Skeletal muscle satellite cell (primary cell): Measurements from ENCODE around the gene AQP3.

ENCODE experiments used
- H3K27me3 ChIP-seq: 2 replicates; pipeline ENCODE4 v1.7.0; 2013; ENCODE audit warnings: low read length; ENCODE audit not compliant: control insufficient read depth, insufficient read depth
- H3K36me3 ChIP-seq: 2 replicates; pipeline ENCODE4 v1.7.0; 2013; ENCODE audit warnings: mild to moderate bottlenecking, control low read depth, low read length; ENCODE audit not compliant: insufficient read depth
- H3K4me1 ChIP-seq: 2 replicates; pipeline ENCODE4 v1.7.0; 2013; ENCODE audit warnings: low read length; ENCODE audit not compliant: control insufficient read depth, insufficient read depth
- H3K4me2 ChIP-seq: 2 replicates; pipeline ENCODE4 v1.7.0; 2013; ENCODE audit warnings: mild to moderate bottlenecking, low read length
- H3K4me3 ChIP-seq: 2 replicates; pipeline ENCODE4 v1.7.0; 2013; ENCODE audit warnings: low read length
- H3K9ac ChIP-seq: 2 replicates; pipeline ENCODE4 v1.7.0; 2013; ENCODE audit warnings: mild to moderate bottlenecking, low read depth, low read length, moderate library complexity
- H3K9me3 ChIP-seq: replicated peaks from 2 replicates; pipeline ENCODE4 v1.7.0; 2013; ENCODE audit warnings: mild to moderate bottlenecking, control low read depth, low read length

AQP3 gene

GRCh38 chr9:33471361-33471760, 24.0 kb upstream of the AQP3 start:
- no peaks in the 10 kb centered on the region for H3K9me3 ChIP-seq
- peaks cover 49% of the 10 kb centered on the region for H3K36me3 ChIP-seq
- no peaks in the 10 kb centered on the region for H3K27me3 ChIP-seq
- peaks cover 16% of the 10 kb centered on the region for H3K4me1 ChIP-seq
- H3K4me3 ChIP-seq, result no peak overlapping the region
- H3K4me2 ChIP-seq, result peak overlapping the region; percentile 98
- H3K9ac ChIP-seq, result no peak overlapping the region

DNA sequence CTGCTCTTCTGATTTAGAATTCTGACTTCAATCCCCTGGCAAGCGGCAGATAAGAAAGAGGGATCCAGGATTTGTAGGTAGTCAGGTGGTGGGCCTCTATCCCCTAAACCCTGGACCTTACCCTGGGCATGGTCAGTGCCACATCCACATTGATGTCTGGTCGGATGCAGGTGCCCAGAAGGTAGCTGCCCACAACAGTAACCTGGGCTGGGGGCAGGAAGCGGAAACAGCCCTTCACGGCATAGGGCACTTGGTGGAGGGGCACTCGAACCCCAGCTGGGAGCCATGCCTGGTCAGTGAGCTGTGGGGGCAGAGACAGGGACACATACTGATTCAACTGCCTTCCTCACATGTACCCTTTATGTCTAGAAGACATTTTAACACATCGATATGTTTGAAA, 22.5 kb upstream of the AQP3 start:
- H3K9me3 ChIP-seq, result no peaks in the 10 kb centered on the region
- H3K4me1 ChIP-seq, result peaks cover 16% of the 10 kb centered on the region
- H3K4me2 ChIP-seq, result no peak overlapping the region
- H3K27me3 ChIP-seq, result no peaks in the 10 kb centered on the region
- H3K9ac ChIP-seq, result no peak overlapping the region
- no peak overlapping the region for H3K4me3 ChIP-seq
- peaks cover 63% of the 10 kb centered on the region for H3K36me3 ChIP-seq

DNA sequence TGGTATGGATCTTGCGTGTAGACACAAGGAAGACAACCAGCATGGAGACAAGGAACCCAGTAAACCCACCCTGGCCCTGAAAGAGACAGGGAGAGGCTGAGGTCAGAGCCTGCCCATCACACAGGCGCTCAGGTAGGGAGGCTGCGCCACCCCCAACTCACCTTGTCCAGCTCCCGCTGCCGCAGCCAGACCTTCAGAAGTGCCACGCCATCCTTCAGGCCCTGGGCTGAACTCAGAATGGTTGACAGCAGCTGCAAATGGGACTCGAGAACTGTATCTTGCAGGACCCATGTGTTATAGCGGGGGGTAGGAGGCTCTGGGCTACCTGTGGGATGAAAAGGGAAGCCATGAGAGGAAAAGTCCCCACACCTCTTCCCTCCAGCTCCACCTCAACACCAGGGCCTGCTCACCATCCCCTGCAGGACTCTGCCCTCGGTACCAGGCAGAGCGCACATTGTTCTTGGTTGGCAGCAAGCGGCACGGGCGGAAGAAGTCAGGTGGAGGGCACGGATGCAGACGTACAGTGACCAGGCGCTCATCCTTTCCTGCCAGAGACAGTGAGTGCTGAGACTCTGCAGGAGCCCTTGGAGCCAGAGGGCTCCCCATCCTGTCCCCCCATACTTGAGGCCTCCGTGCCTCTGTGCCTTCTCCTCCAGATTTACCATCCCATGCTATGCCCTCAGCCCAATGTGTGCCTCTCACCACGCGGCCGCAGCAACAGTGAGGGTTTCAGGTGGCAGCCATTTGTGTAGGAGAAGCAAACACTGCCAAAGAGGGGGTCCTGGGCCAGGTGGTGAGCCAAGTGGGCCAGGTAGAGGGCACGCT, 21.6 kb upstream of the AQP3 start:
- H3K36me3 ChIP-seq, result peaks cover 72% of the 10 kb centered on the region
- no peaks in the 10 kb centered on the region for H3K9me3 ChIP-seq
- H3K4me1 ChIP-seq, result peaks cover 16% of the 10 kb centered on the region
- H3K9ac ChIP-seq, result no peak overlapping the region
- no peaks in the 10 kb centered on the region for H3K27me3 ChIP-seq
- H3K4me2 ChIP-seq, result no peak overlapping the region
- H3K4me3 ChIP-seq, result no peak overlapping the region

GRCh38 chr9:33468215-33468730, 20.9 kb upstream of the AQP3 start:
- no peak overlapping the region for H3K4me2 ChIP-seq
- H3K4me1 ChIP-seq, result peaks cover 16% of the 10 kb centered on the region

GRCh38 chr9:33467526-33467925, 20.1 kb upstream of the AQP3 start:
- H3K4me1 ChIP-seq, result peaks cover 12% of the 10 kb centered on the region
- no peak overlapping the region for H3K4me2 ChIP-seq
- no peak overlapping the region for H3K9ac ChIP-seq
- no peaks in the 10 kb centered on the region for H3K9me3 ChIP-seq
- no peaks in the 10 kb centered on the region for H3K27me3 ChIP-seq
- H3K36me3 ChIP-seq, result peaks cover 87% of the 10 kb centered on the region
- H3K4me3 ChIP-seq, result no peak overlapping the region

More at GRCh38 chr9:33468215-33468730, 20.9 kb upstream of the AQP3 start:
- Histone ChIP-seq H3K27me3 (no peaks in the 10 kb centered on the region), H3K4me3 (no peak overlapping the region), H3K36me3 (peaks cover 80% of the 10 kb centered on the region), H3K9ac (no peak overlapping the region), H3K9me3 (no peaks in the 10 kb centered on the region)

- Histone ChIP-seq H3K4me2 (no peak overlapping the region), H3K4me3 (no peak overlapping the region), H3K9me3 (no peaks in the 10 kb centered on the region), H3K9ac (no peak overlapping the region), H3K27me3 (no peaks in the 10 kb centered on the region), H3K4me1 (peaks cover 5% of the 10 kb centered on the region), H3K36me3 (peaks cover 89% of the 10 kb centered on the region)
These were observed 19.4 kb upstream of the AQP3 start for GRCh38 chr9:33466565-33467495.

GRCh38 chr9:33465596-33466564, 18.5 kb upstream of the AQP3 start:
- no peak overlapping the region for H3K4me3 ChIP-seq
- H3K4me2 ChIP-seq, result no peak overlapping the region
- H3K36me3 ChIP-seq, result peaks cover 93% of the 10 kb centered on the region
- no peaks in the 10 kb centered on the region for H3K4me1 ChIP-seq
- H3K9me3 ChIP-seq, result no peaks in the 10 kb centered on the region
- no peak overlapping the region for H3K9ac ChIP-seq
- no peaks in the 10 kb centered on the region for H3K27me3 ChIP-seq

GRCh38 chr9:33465096-33465495, 17.7 kb upstream of the AQP3 start:
- Histone ChIP-seq H3K27me3 (no peaks in the 10 kb centered on the region), H3K4me2 (no peak overlapping the region), H3K4me3 (no peak overlapping the region), H3K36me3 (peaks cover 92% of the 10 kb centered on the region), H3K4me1 (no peaks in the 10 kb centered on the region), H3K9ac (no peak overlapping the region), H3K9me3 (no peaks in the 10 kb centered on the region)

GRCh38 chr9:33464045-33464636, 16.7 kb upstream of the AQP3 start:
- peaks cover 83% of the 10 kb centered on the region for H3K36me3 ChIP-seq
- no peaks in the 10 kb centered on the region for H3K9me3 ChIP-seq
- H3K4me1 ChIP-seq, result no peaks in the 10 kb centered on the region
- H3K9ac ChIP-seq, result no peak overlapping the region
- H3K4me2 ChIP-seq, result no peak overlapping the region
- H3K4me3 ChIP-seq, result no peak overlapping the region
- no peaks in the 10 kb centered on the region for H3K27me3 ChIP-seq

- H3K9me3 ChIP-seq, result no peaks in the 10 kb centered on the region
- H3K9ac ChIP-seq, result no peak overlapping the region
- peaks cover 3% of the 10 kb centered on the region for H3K4me1 ChIP-seq
- H3K36me3 ChIP-seq, result peaks cover 73% of the 10 kb centered on the region
- no peaks in the 10 kb centered on the region for H3K27me3 ChIP-seq
- no peak overlapping the region for H3K4me3 ChIP-seq
- H3K4me2 ChIP-seq, result no peak overlapping the region
These were observed 15.8 kb upstream of the AQP3 start for GRCh38 chr9:33463151-33463550.
